Measurements from ENCODE around the gene C1QTNF6.

DNA sequence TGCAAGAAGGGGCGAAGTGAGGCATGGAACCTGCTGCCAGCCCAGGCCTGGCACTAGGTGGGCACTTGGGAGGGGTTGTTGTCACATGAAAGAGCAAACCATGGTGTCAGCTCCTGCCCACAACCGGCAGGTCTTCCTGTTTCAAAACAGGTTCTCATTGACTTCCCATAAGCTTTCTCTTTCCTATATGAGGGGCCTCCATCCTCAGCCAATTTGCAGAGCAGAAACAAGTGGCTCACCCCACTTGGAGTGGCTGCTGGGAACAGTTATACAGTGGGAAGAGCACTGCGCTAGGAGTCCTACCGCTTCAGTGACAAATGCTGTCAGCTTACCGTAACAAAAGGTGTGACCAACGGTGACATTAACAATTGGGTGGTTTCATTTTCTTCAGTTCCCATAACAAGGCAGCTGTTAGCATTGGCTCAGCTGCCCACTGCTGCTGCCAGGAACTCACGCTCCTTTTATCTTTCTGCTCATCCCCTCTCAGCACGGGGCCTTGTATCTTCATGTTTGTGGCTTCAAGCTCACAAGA is 34.5 kb upstream of the C1QTNF6 start:
- TF ChIP-seq, protein P1, sequence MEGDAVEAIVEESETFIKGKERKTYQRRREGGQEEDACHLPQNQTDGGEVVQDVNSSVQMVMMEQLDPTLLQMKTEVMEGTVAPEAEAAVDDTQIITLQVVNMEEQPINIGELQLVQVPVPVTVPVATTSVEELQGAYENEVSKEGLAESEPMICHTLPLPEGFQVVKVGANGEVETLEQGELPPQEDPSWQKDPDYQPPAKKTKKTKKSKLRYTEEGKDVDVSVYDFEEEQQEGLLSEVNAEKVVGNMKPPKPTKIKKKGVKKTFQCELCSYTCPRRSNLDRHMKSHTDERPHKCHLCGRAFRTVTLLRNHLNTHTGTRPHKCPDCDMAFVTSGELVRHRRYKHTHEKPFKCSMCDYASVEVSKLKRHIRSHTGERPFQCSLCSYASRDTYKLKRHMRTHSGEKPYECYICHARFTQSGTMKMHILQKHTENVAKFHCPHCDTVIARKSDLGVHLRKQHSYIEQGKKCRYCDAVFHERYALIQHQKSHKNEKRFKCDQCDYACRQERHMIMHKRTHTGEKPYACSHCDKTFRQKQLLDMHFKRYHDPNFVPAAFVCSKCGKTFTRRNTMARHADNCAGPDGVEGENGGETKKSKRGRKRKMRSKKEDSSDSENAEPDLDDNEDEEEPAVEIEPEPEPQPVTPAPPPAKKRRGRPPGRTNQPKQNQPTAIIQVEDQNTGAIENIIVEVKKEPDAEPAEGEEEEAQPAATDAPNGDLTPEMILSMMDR (conservative IDR thresholded peaks at IDR 0.05; ENCODE audit: low read depth in 2 of 2) = no peak
- TF ChIP-seq, protein P2, sequence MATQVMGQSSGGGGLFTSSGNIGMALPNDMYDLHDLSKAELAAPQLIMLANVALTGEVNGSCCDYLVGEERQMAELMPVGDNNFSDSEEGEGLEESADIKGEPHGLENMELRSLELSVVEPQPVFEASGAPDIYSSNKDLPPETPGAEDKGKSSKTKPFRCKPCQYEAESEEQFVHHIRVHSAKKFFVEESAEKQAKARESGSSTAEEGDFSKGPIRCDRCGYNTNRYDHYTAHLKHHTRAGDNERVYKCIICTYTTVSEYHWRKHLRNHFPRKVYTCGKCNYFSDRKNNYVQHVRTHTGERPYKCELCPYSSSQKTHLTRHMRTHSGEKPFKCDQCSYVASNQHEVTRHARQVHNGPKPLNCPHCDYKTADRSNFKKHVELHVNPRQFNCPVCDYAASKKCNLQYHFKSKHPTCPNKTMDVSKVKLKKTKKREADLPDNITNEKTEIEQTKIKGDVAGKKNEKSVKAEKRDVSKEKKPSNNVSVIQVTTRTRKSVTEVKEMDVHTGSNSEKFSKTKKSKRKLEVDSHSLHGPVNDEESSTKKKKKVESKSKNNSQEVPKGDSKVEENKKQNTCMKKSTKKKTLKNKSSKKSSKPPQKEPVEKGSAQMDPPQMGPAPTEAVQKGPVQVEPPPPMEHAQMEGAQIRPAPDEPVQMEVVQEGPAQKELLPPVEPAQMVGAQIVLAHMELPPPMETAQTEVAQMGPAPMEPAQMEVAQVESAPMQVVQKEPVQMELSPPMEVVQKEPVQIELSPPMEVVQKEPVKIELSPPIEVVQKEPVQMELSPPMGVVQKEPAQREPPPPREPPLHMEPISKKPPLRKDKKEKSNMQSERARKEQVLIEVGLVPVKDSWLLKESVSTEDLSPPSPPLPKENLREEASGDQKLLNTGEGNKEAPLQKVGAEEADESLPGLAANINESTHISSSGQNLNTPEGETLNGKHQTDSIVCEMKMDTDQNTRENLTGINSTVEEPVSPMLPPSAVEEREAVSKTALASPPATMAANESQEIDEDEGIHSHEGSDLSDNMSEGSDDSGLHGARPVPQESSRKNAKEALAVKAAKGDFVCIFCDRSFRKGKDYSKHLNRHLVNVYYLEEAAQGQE (IDR thresholded peaks at IDR 0.05; ENCODE audit: unreplicated experiment) = no peak
- TF ChIP-seq POLR2AphosphoS5 (IDR thresholded peaks at IDR 0.05; ENCODE audit: low read depth) (no peak), ZNF114 (CRISPR knock-in tag; IDR thresholded peaks at IDR 0.05) (no peak), EZH2phosphoT487 (IDR thresholded peaks at IDR 0.05; ENCODE audit: unreplicated experiment) (no peak), EZH2 (IDR thresholded peaks at IDR 0.05; ENCODE audit: low read depth, unreplicated experiment) (no peak), ZNF331 (CRISPR knock-in tag; IDR thresholded peaks at IDR 0.05; ENCODE audit: low read depth) (no peak), CREB1 (CRISPR knock-in tag; IDR thresholded peaks at IDR 0.05; ENCODE audit: low read depth) (no peak)
- TF ChIP-seq, protein P3, sequence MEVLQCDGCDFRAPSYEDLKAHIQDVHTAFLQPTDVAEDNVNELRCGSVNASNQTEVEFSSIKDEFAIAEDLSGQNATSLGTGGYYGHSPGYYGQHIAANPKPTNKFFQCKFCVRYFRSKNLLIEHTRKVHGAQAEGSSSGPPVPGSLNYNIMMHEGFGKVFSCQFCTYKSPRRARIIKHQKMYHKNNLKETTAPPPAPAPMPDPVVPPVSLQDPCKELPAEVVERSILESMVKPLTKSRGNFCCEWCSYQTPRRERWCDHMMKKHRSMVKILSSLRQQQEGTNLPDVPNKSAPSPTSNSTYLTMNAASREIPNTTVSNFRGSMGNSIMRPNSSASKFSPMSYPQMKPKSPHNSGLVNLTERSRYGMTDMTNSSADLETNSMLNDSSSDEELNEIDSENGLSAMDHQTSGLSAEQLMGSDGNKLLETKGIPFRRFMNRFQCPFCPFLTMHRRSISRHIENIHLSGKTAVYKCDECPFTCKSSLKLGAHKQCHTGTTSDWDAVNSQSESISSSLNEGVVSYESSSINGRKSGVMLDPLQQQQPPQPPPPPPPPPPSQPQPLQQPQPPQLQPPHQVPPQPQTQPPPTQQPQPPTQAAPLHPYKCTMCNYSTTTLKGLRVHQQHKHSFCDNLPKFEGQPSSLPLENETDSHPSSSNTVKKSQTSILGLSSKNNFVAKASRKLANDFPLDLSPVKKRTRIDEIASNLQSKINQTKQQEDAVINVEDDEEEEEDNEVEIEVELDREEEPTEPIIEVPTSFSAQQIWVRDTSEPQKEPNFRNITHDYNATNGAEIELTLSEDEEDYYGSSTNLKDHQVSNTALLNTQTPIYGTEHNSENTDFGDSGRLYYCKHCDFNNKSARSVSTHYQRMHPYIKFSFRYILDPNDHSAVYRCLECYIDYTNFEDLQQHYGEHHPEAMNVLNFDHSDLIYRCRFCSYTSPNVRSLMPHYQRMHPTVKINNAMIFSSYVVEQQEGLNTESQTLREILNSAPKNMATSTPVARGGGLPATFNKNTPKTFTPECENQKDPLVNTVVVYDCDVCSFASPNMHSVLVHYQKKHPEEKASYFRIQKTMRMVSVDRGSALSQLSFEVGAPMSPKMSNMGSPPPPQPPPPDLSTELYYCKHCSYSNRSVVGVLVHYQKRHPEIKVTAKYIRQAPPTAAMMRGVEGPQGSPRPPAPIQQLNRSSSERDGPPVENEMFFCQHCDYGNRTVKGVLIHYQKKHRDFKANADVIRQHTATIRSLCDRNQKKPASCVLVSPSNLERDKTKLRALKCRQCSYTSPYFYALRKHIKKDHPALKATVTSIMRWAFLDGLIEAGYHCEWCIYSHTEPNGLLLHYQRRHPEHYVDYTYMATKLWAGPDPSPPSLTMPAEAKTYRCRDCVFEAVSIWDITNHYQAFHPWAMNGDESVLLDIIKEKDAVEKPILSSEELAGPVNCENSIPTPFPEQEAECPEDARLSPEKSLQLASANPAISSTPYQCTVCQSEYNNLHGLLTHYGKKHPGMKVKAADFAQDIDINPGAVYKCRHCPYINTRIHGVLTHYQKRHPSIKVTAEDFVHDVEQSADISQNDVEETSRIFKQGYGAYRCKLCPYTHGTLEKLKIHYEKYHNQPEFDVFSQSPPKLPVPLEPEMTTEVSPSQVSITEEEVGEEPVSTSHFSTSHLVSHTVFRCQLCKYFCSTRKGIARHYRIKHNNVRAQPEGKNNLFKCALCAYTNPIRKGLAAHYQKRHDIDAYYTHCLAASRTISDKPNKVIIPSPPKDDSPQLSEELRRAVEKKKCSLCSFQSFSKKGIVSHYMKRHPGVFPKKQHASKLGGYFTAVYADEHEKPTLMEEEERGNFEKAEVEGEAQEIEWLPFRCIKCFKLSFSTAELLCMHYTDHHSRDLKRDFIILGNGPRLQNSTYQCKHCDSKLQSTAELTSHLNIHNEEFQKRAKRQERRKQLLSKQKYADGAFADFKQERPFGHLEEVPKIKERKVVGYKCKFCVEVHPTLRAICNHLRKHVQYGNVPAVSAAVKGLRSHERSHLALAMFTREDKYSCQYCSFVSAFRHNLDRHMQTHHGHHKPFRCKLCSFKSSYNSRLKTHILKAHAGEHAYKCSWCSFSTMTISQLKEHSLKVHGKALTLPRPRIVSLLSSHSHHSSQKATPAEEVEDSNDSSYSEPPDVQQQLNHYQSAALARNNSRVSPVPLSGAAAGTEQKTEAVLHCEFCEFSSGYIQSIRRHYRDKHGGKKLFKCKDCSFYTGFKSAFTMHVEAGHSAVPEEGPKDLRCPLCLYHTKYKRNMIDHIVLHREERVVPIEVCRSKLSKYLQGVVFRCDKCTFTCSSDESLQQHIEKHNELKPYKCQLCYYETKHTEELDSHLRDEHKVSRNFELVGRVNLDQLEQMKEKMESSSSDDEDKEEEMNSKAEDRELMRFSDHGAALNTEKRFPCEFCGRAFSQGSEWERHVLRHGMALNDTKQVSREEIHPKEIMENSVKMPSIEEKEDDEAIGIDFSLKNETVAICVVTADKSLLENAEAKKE (CRISPR knock-in tag; IDR thresholded peaks at IDR 0.05) = no peak
- TF ChIP-seq, protein P4, sequence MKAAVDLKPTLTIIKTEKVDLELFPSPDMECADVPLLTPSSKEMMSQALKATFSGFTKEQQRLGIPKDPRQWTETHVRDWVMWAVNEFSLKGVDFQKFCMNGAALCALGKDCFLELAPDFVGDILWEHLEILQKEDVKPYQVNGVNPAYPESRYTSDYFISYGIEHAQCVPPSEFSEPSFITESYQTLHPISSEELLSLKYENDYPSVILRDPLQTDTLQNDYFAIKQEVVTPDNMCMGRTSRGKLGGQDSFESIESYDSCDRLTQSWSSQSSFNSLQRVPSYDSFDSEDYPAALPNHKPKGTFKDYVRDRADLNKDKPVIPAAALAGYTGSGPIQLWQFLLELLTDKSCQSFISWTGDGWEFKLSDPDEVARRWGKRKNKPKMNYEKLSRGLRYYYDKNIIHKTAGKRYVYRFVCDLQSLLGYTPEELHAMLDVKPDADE (IDR thresholded peaks at IDR 0.05) = no peak
